NCI-H2196 (cell line): ENCODE measurements around the gene CDC5L.

Experiments
- DNase-seq: peaks from one replicate; lab custom pipeline; 2025; ENCODE audit not compliant: unreplicated experiment; lab: John Stamatoyannopoulos, UW

The CDC5L gene

GRCh38 chr6:44473393-44474189, 86.1 kb downstream of the CDC5L start:
- DNase-seq, result no peak

DNA sequence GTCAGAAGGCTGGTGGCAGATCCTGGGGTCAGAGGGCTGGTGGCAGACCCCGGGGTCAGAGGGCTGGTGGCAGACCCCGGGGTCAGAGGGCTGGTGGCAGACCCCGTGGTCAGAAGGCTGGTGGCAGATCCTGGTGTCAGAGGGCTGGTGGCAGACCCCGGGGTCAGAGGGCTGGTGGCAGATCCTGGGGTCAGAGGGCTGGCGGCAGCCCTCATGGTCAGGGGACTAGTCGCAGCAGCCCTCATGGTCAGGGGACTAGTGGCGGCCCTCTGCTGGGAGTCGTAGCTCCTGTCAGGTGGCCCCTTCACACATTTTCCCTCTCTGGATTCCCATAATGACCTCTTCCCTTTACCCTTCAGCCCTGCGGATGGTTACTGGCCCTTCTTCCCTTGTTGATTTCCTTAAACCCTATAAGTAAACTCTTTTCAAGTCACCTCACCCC, 86.7 kb downstream of the CDC5L start:
- no peak for DNase-seq

- no peak for DNase-seq
These were observed 87.1 kb downstream of the CDC5L start for GRCh38 chr6:44474643-44475042.

GRCh38 chr6:44475417-44475778, 87.9 kb downstream of the CDC5L start:
- DNase-seq, result no peak

GRCh38 chr6:44475779-44476434, 88.4 kb downstream of the CDC5L start:
- peak; percentile 77 for DNase-seq

GRCh38 chr6:44476849-44477248, 89.3 kb downstream of the CDC5L start:
- no peak for DNase-seq

DNA sequence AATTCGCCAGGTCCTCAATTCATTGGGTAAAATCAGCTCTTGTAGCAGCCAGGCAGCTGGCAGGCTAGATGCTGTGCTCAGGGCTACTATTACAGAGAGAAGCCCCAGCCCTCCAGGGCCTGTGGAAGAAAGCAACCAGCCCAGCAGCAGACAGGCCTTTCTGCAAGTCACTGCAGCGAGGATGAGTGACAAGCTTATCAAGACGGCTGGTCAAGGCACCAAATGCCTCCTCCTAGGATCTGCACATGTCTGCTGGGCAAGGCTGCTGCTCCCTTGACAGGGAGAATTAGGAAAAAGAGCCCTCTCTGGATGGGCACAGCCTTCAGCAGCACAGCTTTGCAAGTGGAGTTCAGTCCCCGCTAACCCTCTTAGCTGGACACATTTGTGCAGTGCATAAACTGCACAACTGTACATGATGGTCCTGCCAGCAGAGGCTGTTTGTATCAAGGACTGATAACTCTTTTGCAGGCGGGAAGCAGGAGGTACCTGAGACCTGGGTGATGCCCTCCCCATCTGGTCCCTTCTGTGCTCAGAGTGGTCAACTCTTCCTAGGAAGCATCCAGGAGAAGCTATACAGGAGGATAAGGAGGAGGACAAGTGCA, 89.9 kb downstream of the CDC5L start:
- DNase-seq, result no peak

- DNase-seq, result no peak
These were observed 90.7 kb downstream of the CDC5L start for GRCh38 chr6:44478158-44478557.

- DNase-seq, result no peak
These were observed 91.2 kb downstream of the CDC5L start for GRCh38 chr6:44478591-44479254.

- DNase-seq, result no peak
These were observed 92.6 kb downstream of the CDC5L start for GRCh38 chr6:44480097-44480541.

DNA sequence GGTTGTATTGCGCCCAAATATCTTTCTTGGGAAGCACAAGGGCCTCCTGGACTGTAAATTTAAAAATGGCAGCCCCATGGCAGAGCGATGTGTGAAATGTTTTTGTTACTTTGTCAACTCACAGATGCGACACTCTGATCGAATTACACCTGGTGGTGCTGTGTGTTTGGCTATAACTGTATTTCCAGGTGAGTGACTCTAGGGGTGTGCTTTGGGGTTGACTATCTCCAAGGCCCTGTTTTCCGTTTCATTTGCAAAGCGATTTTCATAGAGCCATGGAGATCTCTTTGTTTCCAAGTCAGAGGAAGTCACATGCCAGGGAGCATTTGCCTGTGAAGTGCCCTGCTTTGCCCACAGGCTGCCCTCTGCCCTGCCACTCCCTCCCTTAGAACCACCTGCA, 93.5 kb downstream of the CDC5L start:
- no peak for DNase-seq

DNA sequence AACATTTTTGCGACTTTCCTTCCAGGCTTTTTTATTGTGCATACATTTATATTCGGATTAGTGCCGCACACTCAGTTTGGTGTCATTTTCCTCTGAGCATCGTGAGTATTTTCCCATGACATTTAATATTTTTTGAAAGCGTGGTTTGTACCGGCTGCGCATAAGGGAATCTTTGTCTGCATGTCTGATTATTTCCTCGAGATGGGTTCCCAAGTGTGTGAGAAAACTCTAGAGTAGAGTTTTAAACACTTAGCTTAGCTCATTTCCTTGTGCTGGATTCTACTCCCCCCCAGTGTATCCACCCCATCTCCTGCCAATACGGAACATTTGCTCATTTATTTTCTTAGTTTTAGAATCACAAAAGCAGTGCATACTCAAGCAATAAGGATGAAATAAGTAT, 94.3 kb downstream of the CDC5L start:
- DNase-seq, result no peak

DNA sequence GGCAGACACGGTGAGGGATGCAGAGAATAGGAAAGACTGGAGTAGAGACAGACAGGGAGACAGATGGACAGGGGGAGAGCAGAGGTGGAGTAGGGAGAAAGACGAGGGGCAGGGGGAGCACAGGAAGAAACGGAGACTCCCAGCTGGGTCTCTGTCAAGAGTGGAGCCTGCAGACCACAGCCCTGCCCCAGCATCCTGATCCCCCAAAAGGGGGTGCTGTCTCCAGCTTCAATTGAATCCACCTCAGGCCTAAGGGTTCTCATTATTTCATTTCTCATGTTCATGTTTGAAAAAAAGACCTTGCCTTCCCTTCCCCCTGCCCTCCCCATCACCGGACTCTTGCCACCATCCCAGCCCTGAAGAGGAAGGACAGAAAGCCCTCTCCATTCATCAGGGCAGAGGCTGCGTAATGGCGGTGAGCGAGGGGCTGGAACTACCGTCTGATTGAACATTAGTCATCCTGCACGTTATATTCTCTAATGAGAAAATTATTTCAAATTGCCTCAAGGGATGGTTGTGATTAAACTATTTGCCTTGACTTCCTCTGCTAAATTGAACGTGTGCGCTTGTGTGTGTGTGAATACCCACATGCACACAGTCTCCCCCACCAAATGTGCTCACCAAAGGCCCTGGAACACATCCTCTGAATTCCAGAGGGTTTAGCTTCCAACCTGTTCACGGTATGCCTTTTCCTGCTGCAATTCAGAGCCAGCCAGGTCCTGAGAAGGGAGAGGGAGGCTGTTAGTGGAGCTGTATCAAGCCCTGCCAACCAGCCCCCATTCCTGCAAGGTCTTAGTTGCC, 98.3 kb downstream of the CDC5L start:
- no peak for DNase-seq

- DNase-seq, result no peak
These were observed 99.5 kb downstream of the CDC5L start for GRCh38 chr6:44487002-44487401.

DNA sequence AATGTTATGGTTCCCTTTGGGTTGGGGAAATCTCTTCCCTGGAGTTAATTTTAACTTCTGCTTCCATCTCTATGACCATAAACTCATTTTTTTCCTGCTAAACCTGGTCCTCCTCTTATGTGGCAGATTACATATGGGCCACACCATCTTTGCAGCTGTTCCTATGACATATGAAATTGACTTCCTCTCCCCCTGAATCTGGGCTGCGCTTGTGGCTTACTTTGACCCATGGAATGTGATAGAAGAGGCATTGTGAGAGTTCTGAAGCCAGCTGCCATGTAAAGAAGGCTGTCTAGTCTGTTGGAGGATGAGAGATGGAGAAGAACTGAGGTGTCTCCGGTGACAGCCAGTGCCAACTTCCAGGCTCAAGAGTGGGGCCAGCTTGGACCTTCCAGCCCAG, 100.1 kb downstream of the CDC5L start:
- no peak for DNase-seq

GRCh38 chr6:44489910-44490604, 102.6 kb downstream of the CDC5L start:
- no peak for DNase-seq

DNA sequence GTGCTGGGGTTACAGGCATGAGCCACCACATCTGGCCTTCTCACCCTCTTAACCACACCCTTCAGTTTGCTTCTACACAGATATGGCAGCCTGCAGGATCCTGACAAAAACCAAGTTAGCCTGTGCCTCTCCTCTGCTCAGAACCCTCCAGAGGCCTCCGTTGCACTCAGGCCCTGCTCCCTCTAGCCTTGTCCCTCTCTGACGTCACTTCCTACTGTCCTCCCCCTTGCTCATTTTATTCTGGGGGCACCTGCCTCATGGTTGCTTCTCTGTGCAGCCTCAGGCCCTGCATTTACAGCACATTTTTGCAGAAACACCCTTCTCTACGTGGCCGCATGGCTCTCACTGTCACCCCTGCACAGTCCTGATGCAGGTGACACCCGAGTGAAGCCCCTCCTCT, 105.6 kb downstream of the CDC5L start:
- DNase-seq, result no peak

- DNase-seq, result no peak
These were observed 106.1 kb downstream of the CDC5L start for GRCh38 chr6:44493593-44493992.

DNA sequence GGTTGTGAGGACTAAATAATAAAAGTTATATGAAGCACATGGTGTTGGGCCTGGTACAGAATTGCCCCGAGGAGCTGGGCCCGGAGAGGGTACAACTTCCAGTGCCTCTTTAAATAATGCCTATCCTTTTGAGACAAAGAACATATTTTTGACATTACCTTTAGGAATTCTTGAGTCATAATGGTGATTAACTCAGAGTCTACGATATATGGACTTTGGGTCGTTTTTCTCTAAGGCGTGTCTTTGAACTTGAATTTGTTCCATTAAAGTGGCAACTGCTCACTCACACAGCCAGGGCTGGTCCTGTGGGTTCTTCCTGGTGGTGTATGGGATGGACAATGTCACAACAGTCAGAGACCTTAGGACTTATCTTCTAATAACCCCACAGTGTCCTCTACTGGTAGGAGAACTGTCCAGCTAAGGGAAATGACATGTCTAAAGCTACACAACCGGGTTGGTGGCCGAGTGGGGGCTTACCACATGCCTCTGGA, 106.5 kb downstream of the CDC5L start:
- DNase-seq, result no peak
